HG03378 (cell line): ENCODE data around the gene F8A1.
A peak's percentile ranks its signal among the peaks of the same experiment; 100 is the strongest.
"Not testable (repeated sequence)": the region's sequence is repeated elsewhere in the genome, so short reads cannot be mapped to it uniquely, and the experiment has no call there.

ENCODE experiments used
- ATAC-seq: cut with Tn5 transposase; IDR thresholded peaks from one replicate; pipeline ENCODE4 v1.9.1; 2021; ENCODE audit warnings: mild to moderate bottlenecking, moderate library complexity; ENCODE audit not compliant: unreplicated experiment

F8A1 gene

DNA sequence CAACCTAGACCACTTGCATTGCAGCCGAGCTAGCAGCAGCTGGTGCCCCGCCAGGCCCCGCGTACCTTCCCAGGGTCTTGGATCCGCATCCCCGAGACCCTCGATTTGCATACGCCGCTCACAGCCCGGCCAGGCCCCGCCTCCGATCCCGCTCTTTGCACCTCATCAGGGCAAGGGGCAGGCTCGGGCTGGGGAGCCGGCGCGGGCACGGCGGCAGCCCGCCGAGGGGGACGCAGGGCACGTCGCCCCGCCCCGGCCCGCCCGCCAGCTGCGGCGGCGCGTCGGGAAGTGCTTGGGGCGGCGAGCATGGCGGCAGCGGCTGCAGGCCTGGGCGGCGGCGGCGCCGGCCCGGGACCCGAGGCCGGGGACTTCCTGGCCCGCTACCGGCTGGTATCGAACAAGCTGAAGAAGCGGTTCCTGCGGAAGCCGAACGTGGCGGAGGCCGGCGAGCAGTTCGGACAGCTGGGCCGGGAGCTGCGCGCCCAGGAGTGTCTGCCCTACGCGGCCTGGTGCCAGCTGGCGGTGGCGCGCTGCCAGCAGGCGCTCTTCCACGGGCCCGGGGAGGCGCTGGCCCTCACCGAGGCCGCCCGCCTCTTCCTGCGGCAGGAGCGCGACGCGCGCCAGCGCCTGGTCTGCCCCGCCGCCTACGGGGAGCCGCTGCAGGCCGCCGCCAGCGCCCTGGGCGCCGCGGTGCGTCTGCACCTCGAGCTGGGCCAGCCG, at the start of gene F8A1:
TSS of gene F8A1 (plus strand) at position 287 of the 720 bp plus-strand sequence. CDS start at position 307, 20 bp downstream.
- ATAC-seq: peak; percentile 50

DNA sequence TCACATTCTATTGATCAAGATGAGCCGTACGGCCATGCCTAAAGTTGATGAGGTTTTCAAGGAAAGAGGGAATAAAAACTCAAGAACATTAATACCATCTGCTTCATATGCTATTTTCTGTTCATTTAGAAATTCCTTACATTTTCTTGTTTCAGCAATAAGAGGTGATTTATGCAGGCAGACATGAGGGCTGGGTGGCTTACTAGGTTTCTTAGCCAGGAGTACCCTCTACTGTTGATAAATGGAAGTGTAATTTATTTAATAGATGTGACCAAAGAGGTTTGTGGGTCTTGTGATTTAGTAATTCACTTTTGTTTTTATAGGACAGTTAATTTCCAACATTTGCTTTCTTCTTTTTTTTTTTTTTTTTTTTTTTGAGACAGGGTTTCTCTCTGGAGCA, 45.3 kb upstream of the F8A1 start:
- no peak for ATAC-seq

DNA sequence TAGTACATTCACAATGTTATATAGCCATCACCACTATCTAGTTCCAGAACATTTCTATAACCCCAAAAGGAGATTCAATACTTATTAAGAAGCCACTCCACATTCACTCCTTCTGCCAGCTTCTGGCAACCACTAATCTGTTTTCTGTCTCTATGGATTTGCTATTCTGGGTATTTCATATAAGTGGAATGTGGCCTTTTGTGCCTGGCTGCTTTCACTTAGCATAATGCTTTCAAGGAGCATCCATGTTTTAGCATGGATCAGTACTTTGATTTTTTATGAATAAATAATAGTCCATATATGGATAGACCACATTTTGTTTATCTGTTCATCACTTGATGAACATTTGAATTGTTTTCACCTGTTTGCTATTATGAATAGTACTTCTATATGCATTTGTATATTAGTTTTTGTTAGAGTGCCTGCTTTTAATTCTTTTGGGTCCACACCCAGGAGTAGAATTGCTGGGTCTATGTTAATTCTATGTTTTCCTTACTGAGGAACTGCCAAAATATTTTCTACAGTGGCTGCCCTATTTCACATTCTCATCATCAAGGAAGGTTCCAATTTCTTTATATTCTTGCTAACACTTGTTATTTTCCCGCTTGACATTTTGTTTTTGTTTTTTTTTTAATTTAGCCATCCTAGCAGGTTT, 35.1 kb upstream of the F8A1 start:
- no peak for ATAC-seq

DNA sequence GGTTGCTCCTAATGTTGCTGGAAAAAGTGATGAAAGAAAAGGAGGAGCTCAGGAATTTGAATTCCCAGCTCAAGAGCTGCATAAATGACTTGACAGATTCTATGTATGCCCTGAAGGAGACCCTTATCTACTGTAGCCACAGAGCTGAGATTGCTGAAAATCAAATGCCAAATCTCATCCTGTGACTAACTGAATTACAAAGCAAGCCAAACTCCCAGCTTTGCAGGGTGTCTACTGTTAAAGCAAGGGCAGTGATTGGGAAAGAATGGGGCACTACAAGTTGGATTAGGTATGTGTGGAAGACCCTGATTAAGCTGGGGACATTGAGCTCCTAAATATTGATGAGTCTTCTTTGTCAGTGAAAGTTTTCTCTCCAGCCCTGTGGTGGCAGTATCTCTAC, 30.9 kb upstream of the F8A1 start:
- ATAC-seq: no peak

DNA sequence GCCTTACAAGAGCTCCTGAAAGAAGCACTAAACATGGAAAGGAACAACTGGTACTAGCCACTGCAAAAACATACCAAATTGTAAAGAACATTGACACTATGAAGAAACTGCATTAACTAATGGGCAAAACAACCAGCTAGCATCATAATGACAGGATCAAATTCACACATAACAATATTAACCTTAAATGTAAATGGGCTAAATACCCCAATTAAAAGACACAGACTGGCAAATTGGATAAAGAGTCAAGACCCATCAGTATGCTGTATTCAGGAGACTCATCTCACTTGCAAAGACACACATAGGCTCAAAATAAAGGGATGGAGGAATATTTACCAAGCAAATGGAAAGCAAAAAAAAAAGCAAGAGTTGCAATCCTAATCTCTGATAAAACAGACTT, 17.6 kb upstream of the F8A1 start:
- ATAC-seq: not testable (repeated sequence)

DNA sequence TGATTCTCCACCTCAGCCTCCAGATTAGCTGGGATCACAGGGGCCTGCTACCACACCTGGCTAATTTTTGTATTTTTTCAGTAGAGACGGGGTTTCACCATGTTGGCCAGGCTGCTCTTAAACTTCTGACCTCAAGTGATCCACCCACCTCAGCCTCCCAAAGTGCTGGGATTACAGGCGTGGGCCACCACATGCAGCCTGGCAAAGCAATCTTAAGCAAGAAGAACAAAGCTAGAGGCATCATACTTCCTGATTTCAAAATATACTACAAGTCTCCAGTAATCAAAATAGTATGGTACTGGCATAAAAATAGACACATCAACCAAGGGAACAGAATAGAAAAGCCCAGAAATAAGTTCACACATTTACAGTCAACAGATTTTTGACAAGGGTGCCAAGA, 12.8 kb upstream of the F8A1 start:
- ATAC-seq: no peak

DNA sequence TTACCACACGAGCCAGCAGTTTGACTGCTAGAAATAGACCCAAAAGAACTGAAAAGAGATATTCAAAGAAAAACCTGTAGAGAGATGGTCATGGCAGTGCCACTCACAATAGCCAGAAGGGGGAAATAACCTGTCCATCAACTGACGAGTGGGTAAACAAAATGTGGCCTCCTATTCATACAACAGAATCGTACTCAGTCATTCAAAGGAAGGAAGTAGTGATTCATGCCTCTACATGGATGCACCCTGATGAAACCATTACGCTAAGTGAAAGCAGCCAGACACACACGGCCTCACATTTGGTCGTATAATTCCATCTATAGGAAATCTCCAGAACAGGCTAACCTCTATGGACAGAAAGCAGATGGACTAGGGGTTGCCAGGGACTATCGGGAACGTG, 2.1 kb upstream of the F8A1 start:
- not testable (repeated sequence) for ATAC-seq

DNA sequence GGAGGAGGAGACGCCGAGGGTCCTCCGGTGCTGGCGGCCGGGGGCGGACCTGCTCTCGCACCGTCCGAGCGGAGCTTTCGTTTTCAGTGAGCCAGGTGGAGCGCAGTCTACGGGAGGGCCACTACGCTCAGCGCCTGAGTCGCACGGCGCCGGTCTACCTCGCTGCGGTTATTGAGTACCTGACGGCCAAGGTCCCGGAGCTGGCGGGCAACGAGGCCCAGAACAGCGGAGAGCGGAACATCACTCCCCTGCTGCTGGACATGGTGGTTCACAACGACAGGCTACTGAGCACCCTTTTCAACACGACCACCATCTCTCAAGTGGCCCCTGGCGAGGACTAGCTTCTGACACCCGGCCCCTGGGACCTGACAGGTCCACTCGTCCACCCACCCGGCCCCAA, 1.1 kb upstream of the F8A1 start:
- ATAC-seq: not testable (repeated sequence)

DNA sequence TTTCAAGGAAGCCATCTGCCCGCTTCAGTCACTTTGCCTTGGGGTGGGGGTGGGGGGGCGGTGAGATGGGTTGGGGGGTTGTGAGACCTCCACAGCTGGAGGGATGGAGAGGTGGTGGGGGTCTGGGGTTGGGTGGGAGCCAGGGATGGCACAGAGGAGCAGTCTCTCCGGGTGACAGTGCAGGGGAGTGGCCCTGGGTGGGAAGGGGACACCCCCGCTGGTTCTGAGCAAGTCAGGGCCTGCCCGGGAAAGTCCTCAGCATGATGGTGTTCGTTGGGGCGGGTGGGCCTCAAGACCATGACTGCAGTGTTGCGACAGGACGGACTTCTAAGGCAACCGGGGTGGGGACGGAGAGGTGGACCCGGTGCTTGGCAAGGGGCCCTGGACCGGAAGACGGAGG, 606 bp upstream of the F8A1 start:
- not testable (repeated sequence) for ATAC-seq

DNA sequence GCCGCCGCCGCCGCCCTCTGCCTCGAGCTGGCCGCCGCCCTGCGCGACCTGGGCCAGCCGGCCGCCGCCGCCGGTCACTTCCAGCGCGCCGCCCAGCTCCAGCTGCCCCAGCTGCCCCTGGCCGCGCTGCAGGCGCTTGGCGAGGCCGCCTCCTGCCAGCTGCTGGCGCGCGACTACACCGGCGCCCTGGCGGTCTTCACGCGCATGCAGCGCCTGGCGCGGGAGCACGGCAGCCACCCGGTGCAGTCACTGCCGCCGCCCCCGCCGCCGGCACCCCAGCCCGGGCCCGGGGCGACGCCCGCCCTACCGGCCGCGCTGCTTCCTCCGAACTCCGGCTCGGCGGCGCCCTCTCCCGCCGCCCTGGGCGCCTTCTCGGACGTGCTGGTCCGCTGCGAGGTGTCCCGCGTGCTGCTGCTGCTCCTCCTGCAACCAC, 650 bp downstream of the F8A1 start:
- peak; percentile 30 for ATAC-seq

DNA sequence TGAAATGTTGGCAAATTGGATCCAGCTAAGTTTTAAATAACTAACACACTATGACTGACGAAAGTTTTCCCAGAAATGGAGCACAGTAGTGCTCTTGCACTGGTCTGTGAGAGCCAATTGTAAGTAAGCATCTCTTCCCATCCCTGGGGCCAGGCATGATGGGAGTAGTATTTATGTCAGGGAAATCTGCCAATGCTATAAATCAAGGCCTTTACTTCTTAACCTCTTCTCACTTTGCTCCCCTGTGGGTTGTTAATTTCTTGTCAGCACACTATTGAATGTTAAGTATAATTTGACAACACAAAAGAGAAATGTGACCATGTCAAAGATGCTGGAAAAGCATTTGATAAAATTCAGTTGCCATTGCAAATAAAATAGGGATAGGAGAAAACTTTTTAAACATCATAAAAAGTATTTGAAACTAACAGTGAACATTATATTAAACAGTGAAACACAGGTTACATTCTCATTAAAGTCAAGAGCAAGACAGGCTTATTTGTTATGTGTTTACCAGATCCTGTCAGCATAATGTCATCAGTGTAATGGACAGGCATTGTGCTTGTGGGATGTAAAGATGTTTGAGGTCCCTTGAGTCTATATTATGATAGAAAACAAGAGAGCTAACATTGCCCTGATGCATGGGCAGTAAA, 5.0 kb downstream of the F8A1 start:
- ATAC-seq: no peak

DNA sequence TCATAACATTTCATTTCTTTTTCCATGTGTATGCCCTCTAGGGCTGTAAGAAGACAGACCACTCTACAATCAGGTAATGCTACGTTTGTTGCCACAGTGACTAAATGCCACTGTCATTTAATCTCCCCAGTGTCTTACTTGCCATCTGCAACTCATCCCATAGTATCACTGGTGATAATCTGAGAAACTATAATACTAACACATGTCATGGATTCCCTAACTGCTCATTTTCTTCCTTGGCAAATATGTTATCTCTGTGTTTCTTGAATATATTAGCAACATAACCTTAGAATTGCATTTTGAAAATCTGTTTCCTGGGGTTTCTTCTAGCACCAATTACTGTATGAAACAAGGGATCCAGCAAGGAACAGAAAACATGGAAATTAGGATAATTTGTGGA, 6.1 kb downstream of the F8A1 start:
- no peak for ATAC-seq

DNA sequence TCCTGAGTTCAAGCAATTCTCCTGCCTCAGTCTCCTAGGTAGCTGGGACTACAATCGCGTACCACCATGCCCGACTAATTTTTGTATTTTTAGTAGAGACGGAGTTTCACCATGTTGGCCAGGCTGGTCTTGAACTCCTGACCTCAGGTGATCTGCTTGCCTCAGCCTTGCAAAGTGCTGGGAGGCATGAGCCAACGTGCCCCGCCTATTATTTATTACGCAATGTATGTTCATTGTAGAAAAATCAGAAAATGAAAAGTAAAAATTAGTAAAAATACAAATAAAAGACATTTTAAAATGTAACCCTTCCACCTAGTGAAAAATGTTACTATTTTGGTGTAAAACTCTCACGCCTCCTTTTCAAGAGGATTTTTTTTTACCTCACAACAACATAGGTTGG, 14.2 kb downstream of the F8A1 start:
- no peak for ATAC-seq

DNA sequence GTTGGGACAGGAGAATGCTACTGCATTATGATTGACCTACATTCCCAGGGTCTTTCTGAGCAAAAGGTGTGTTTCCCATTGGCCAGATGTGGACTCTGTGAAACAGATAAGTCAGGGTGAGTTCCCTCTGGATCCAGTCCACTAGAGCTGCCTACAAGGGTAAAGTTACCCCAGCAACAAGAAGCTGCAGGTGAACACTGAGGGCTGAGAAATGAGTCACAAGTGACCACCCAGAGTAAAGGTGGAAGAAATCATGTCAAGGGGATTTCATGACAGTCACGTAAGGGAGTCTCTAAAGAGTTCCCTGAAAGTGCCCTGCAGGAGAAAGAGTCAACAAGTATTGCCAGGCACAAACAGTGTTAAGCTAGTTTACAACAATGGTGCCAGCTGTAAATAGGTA, 16.3 kb downstream of the F8A1 start:
- ATAC-seq: no peak

DNA sequence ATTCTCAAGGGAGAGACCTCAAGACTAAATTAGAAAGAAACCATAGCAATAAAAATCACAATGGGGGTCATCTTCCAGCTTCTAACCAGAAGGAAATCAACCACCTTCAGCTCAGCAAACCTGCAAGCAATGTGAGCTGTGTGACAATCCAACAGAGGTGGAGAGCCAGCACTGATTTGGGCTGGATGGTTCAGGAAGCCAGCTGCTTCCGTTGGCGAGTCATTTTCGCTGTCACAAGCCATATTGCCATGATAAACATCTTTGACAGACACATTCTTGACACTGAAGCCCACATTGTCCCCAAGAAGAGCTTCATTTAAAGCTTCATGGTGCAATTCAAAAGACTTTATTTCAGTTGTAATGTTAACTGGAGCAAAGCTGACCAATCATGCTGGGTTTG, 22.7 kb downstream of the F8A1 start:
- no peak for ATAC-seq

DNA sequence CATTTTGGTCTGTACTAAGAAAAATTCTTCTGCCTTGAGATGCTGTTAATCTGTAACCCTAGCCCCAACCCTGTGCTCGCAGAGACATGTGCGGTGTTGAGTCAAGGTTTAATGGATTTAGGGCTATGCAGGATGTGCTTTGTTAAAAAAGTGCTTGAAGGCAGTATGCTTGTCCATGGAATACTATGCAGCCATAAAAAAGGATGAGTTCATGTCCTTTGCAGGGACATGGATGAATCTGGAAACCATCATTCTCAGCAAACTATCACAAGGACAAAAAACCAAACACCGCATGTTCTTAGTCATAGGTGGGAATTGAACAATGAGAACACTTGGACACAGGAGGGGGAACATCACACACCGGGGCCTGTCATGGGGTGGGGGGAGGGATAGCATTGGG, 23.9 kb downstream of the F8A1 start:
- not testable (repeated sequence) for ATAC-seq

DNA sequence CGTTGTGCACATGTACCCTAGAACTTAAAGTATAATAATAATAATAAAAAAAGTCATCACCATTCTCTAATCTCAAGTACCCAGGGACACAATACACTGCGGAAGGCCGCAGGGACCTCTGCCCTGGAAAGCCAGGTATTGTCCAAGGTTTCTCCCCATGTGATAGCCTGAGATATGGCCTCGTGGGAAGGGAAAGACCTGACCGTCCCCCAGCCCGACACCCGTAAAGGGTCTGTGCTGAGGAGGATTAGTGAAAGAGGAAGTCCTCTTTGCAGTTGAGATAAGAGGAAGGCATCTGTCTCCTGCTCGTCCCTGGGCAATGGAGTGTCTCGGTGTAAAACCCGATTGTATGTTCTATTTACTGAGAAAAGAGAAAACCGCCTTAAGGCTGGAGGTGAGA, 24.4 kb downstream of the F8A1 start:
- not testable (repeated sequence) for ATAC-seq

DNA sequence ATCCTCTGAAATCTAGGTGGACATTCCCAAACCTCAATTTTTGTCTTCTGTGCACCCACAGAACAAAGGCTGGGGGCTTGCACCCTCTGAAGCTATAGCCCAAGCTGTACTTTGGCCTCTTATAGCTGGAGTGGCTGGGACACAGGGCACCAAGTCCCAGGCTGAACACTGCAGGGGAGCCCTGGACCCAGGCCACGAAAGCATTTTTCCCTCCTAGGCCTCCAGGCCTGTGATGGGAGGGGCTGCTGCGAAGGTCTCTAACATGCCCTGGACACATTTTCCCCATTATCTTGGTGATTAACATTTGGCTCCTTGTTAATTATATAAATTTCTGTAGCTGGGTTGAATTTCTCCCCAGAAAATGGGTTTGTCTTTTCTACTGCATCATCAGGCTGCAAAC, 27.9 kb downstream of the F8A1 start:
- ATAC-seq: no peak

DNA sequence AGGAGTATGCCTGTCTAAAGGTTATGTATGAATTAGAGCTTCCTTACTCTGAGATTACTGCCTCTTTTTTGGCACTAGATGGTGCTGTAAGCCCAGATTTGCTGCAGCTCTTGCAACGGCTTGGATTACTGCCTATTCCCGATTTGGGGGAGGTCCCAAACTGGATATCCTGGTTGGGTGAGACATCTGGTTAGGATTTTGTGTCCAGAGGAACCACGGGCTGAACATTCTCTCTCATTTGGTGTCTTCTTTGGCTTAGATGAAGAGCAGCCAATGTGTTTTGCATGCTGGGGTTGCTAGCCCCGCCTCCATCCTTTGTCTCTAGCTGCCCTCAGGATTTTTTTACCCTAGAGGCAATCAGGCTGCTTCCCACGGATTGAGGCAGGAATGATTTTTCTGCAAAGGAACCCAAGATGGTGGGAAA, 31.9 kb downstream of the F8A1 start:
- peak; percentile 70 for ATAC-seq

DNA sequence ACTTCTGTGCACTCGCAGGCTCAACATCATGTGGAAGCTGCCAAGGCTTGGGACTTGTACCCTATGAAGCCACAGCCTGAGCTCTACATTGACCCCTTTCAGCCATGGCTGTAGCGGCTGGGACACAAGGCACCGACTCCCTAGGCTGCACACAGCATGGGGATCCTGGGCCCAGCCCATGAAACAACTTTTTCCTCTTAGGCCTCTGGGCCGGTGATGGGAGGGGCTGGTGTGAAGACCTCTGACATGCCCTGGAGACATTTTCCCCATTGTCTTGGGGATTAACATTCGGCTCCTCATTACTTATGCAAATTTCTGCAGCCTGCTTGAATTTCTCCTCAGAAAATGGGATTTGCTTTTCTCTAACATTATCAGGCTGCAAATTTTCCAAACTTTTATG, 38.6 kb downstream of the F8A1 start:
- ATAC-seq: not testable (repeated sequence)
